ENCODE results near the gene DENND2A. TPM values are rescaled to one million over a fixed set of nuclear protein-coding genes. Genes with fewer than 3 reads are reported as not detected.
A peak's percentile ranks its signal among the peaks of the same experiment; 100 is the strongest.

The DENND2A gene
- total and polyA plus RNA-seq, 2 experiments from 2014 or later, result 6.7 to 8.4 TPM

DNA sequence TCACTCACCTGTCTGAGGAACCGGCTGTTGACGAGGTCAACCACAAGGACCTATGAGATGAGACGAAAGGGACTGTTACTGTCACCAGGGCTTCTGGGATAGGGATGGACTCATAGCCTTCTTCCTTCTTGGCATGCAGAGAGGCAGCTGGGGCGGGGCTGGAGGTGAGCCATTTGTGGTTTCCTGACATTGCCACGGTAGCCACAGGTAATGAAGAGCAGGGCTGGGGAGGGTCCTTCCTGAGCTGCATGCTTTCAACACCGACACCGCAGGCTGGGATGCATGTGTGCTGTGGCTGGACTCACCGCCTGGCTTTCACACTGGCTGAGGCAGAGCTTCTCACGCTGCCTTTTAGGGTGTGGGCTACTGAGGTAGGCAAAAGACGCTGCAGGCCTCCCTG, 114.9 kb downstream of the DENND2A start:
- TF ChIP-seq EZH2phosphoT487 (IDR thresholded peaks at IDR 0.05; ENCODE audit: low read depth, severe bottlenecking, unreplicated experiment) (no peak), EZH2 (IDR thresholded peaks at IDR 0.05; ENCODE audit: borderline replicate concordance) (no peak)
- TF ChIP-seq, protein P1, sequence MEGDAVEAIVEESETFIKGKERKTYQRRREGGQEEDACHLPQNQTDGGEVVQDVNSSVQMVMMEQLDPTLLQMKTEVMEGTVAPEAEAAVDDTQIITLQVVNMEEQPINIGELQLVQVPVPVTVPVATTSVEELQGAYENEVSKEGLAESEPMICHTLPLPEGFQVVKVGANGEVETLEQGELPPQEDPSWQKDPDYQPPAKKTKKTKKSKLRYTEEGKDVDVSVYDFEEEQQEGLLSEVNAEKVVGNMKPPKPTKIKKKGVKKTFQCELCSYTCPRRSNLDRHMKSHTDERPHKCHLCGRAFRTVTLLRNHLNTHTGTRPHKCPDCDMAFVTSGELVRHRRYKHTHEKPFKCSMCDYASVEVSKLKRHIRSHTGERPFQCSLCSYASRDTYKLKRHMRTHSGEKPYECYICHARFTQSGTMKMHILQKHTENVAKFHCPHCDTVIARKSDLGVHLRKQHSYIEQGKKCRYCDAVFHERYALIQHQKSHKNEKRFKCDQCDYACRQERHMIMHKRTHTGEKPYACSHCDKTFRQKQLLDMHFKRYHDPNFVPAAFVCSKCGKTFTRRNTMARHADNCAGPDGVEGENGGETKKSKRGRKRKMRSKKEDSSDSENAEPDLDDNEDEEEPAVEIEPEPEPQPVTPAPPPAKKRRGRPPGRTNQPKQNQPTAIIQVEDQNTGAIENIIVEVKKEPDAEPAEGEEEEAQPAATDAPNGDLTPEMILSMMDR (IDR thresholded peaks at IDR 0.05; ENCODE audit: poor library complexity), result no peak
- 87% methylated on average over 10 of the region's 10 CpGs for WGBS (ENCODE audit: low lambda C conversion rate, missing lambda C conversion rate)

DNA sequence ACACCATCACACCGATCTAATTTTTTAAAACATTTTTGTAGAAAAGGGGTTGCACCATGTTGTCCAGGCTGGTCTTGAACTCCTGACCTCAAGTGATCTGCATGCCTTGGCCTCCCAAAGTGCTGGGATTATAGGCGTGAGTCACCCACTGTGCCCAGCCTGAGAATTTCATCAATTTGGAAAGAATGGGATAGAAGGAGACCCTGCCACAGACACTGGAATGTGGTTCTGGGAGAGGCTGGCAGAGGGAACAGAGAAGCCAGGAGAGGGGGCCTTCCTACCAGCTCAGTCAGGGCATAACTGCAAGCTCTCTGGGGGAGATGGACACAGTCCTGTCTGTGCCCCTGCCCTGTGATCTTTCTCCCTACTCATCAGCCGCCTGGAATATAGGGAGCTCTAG, 119.2 kb downstream of the DENND2A start:
- WGBS (ENCODE audit: low lambda C conversion rate, missing lambda C conversion rate), result 89% methylated on average over 3 of the region's 3 CpGs
- no peak overlapping the region for H3K4me2 ChIP-seq
- no peak overlapping the region for H3K27ac ChIP-seq
- H3K4me1 ChIP-seq (ENCODE audit: insufficient read depth), result no peaks in the 10 kb centered on the region
- H4K20me1 ChIP-seq (ENCODE audit: insufficient read depth, poor library complexity, severe bottlenecking), result no peaks in the 10 kb centered on the region
- no peak for DNase-seq (ENCODE audit: low spot score)
- no peaks in the 10 kb centered on the region for H3K79me2 ChIP-seq
- no peak for TF ChIP-seq EZH2phosphoT487 (IDR thresholded peaks at IDR 0.05; ENCODE audit: low read depth, severe bottlenecking, unreplicated experiment)
- no peak for TF ChIP-seq EZH2 (IDR thresholded peaks at IDR 0.05; ENCODE audit: borderline replicate concordance)
- TF ChIP-seq, protein P1 (IDR thresholded peaks at IDR 0.05; ENCODE audit: poor library complexity), result no peak
- H3K36me3 ChIP-seq (replicated peaks; ENCODE audit: insufficient read depth, low read depth), result no peaks in the 10 kb centered on the region
- no peak overlapping the region for H3K4me3 ChIP-seq
- no peaks in the 10 kb centered on the region for H3K27me3 ChIP-seq
- H2AFZ ChIP-seq, result no peak overlapping the region
- no peaks in the 10 kb centered on the region for H3K9me3 ChIP-seq (ENCODE audit: low read depth)
- no peaks in the 10 kb centered on the region for H3K9me2 ChIP-seq (replicated peaks; ENCODE audit: insufficient read depth)

More for the DNA sequence above, 114.9 kb downstream of the DENND2A start:
- no peak for DNase-seq (ENCODE audit: low spot score)
- Histone ChIP-seq H3K27ac (no peak overlapping the region), H3K79me2 (no peaks in the 10 kb centered on the region), H3K4me2 (no peak overlapping the region), H3K9me2 (replicated peaks; ENCODE audit: insufficient read depth) (no peaks in the 10 kb centered on the region), H3K9me3 (ENCODE audit: low read depth) (no peaks in the 10 kb centered on the region), H4K20me1 (ENCODE audit: insufficient read depth, poor library complexity, severe bottlenecking) (no peaks in the 10 kb centered on the region), H3K27me3 (no peaks in the 10 kb centered on the region), H3K4me3 (no peak overlapping the region), H2AFZ (no peak overlapping the region), H3K36me3 (replicated peaks; ENCODE audit: insufficient read depth, low read depth) (no peaks in the 10 kb centered on the region), H3K4me1 (ENCODE audit: insufficient read depth) (no peaks in the 10 kb centered on the region)

DNA sequence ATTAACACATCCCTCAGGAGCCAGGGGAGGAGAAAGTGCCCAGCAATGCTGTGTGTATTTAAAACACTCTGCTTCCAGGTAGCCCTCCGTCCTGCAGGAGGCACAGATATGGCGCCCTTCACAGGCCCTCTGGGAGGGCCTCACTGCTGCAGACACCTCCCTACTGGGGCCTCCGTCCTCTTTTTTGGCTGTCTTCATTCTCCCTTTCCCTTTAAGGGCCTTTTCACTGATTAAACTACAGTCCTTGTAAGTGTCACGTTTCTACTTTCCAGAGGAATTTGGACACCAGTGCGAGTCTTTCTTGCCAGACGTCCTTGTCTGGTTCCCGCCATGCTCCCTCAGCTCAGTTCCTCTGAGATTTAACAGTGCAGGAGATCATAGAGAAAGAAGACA, 121.6 kb downstream of the DENND2A start:
- Histone ChIP-seq H2AFZ (no peak overlapping the region), H4K20me1 (ENCODE audit: insufficient read depth, poor library complexity, severe bottlenecking) (no peaks in the 10 kb centered on the region), H3K4me2 (no peak overlapping the region), H3K27me3 (no peaks in the 10 kb centered on the region), H3K79me2 (no peaks in the 10 kb centered on the region), H3K27ac (peak overlapping the region; percentile 38), H3K4me3 (no peak overlapping the region), H3K9me3 (ENCODE audit: low read depth) (no peaks in the 10 kb centered on the region), H3K4me1 (ENCODE audit: insufficient read depth) (no peaks in the 10 kb centered on the region), H3K9me2 (replicated peaks; ENCODE audit: insufficient read depth) (no peaks in the 10 kb centered on the region), H3K36me3 (replicated peaks; ENCODE audit: insufficient read depth, low read depth) (no peaks in the 10 kb centered on the region)
- TF ChIP-seq, protein P1 (IDR thresholded peaks at IDR 0.05; ENCODE audit: poor library complexity), result no peak
- DNase-seq (ENCODE audit: low spot score), result no peak
- 52% methylated on average over 5 of the region's 7 CpGs for WGBS (ENCODE audit: low lambda C conversion rate, missing lambda C conversion rate)

Measured in hepatocyte (in vitro differentiated cells).